PC-3 (cell line): ENCODE data around the gene DCTD. TPM values are rescaled to one million over a fixed set of nuclear protein-coding genes. Genes with fewer than 3 reads are reported as not detected.

Experiments used
- ATAC-seq: fragments of 200-7000 bp; cut with Tn5 transposase; 2 replicates; pipeline ENCODE4 v1.9.1; 2020; ENCODE audit warnings: mild to moderate bottlenecking, moderate library complexity
- BruUV-seq: library from RNA; stranded (reverse); fragments of 400-500 nt; replicated peaks from 2 replicates; lab custom pipeline; 2021; lab: Mats Ljungman, UMichigan
- CTCF ChIA-PET: fragments of 300-600 bp; sonication (Branson Sonifier 250); formaldehyde crosslinking; loops from one replicate; lab custom pipeline; 2022; ENCODE audit warnings: antibody characterized with exemption; lab: Charles Lee
- POLR2A ChIA-PET: fragments of 300-600 bp; sonication (Branson Sonifier 250); formaldehyde crosslinking; loops from one replicate; lab custom pipeline; 2022; ENCODE audit warnings: antibody characterized with exemption; ENCODE audit not compliant: unreplicated experiment; lab: Charles Lee
- DNase-seq: peaks from one replicate; pipeline ENCODE4 v3.0.0-alpha.2; 2015
- H2AFZ ChIP-seq: fragments of 300-600 bp; sonication (generic); 2 replicates; pipeline ENCODE4 v1.6.0; 2016; ENCODE audit warnings: antibody characterized with exemption, low read length
- H3F3A ChIP-seq: fragments of 300-600 bp; sonication (generic); one replicate; pipeline ENCODE4 v1.6.0; 2017; ENCODE audit warnings: antibody characterized with exemption, low read length, control low read depth, mild to moderate bottlenecking; ENCODE audit not compliant: unreplicated experiment
- H3K27ac ChIP-seq: fragments of 300-600 bp; sonication (generic); 2 replicates; pipeline ENCODE4 v1.5.1; 2016; ENCODE audit warnings: mild to moderate bottlenecking, low read length
- H3K27me3 ChIP-seq: fragments of 300-600 bp; sonication (generic); 2 replicates; pipeline ENCODE4 v1.6.1; 2016; ENCODE audit warnings: low read length, mixed read lengths
- H3K36me3 ChIP-seq: fragments of 300-600 bp; sonication (generic); 2 replicates; pipeline ENCODE4 v1.6.1; 2016; ENCODE audit warnings: low read depth, mixed run types, low read length, mixed read lengths
- H3K4me1 ChIP-seq: fragments of 300-600 bp; sonication (generic); 2 replicates; pipeline ENCODE4 v1.5.1; 2016; ENCODE audit warnings: low read length; ENCODE audit not compliant: insufficient read depth
- H3K4me2 ChIP-seq: fragments of 300-600 bp; sonication (generic); 2 replicates; pipeline ENCODE4 v1.6.0; 2016; ENCODE audit warnings: low read length
- H3K4me3 ChIP-seq: fragments of 300-600 bp; sonication (generic); 2 replicates; pipeline ENCODE4 v1.5.1; 2016; ENCODE audit warnings: mild to moderate bottlenecking, low read length, mixed read lengths
- H3K79me2 ChIP-seq: fragments of 300-600 bp; sonication (generic); 2 replicates; pipeline ENCODE4 v1.6.1; 2017; ENCODE audit warnings: low read length, mixed read lengths
- H3K9ac ChIP-seq: fragments of 300-600 bp; sonication (generic); 2 replicates; pipeline ENCODE4 v1.6.0; 2016; ENCODE audit warnings: mild to moderate bottlenecking, low read length
- H3K9me2 ChIP-seq: fragments of 300-600 bp; sonication (generic); replicated peaks from 2 replicates; pipeline ENCODE4 v1.6.1; 2016; ENCODE audit warnings: mixed run types, low read length, mixed read lengths
- H3K9me3 ChIP-seq: fragments of 300-600 bp; sonication (generic); 2 replicates; pipeline ENCODE4 v1.6.1; 2016; ENCODE audit warnings: low read length, mixed read lengths
- H4K20me1 ChIP-seq: fragments of 300-600 bp; sonication (generic); 2 replicates; pipeline ENCODE4 v1.6.1; 2016; ENCODE audit warnings: low read length, mixed read lengths
- EZH2 ChIP-seq: fragments of 300-600 bp; sonication (generic); IDR thresholded peaks from one replicate; pipeline ENCODE4 v1.6.1; 2017; ENCODE audit warnings: antibody characterized with exemption, mild to moderate bottlenecking, low read length; ENCODE audit not compliant: unreplicated experiment
- EZH2phosphoT487 ChIP-seq: fragments of 300-600 bp; sonication (generic); IDR thresholded peaks from 2 replicates; pipeline ENCODE4 v1.6.1; 2018; ENCODE audit warnings: mild to moderate bottlenecking, antibody characterized with exemption, low read length, borderline replicate concordance
- intact Hi-C: fragments of 100-400 bp; cut with micrococcal nuclease; formaldehyde crosslinking; loops from 2 replicates; pipeline ENCODE4 v1.9.0; 2023
- total RNA-seq: library from RNA; depleted of rRNA; stranded (reverse); fragments of >200 nt; gene quantifications from 2 replicates; pipeline ENCODE4 v1.2.3, GENCODE V29; 2014
- TF ChIP-seq, protein P1 (sequence below): fragments of 300-600 bp; sonication (generic); conservative IDR thresholded peaks from 2 replicates; pipeline ENCODE4 v1.5.1; 2017; ENCODE audit warnings: antibody characterized with exemption, low read depth, mild to moderate bottlenecking, low read length

The DCTD gene
- total RNA-seq, 1 experiment from 2014 or later: 58.1 TPM

DNA sequence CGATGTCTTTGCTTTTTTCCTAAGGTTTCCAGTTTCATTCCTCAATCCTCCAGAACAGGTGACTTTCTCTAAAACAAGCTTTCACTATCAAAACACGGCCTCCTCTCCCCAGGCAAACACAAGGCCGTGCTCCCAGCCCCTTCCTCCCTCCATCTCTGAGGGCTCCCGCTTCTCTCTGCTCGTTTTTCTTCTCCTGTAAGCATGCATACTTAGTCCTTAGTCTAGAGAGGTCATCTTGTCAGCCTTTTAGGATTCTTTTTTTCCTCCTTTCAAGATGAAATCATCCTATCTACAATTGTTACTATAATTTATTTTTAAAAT is 18.7 kb downstream of the DCTD start:
- no TSS peak for BruUV-seq
- Histone ChIP-seq H2AFZ (no peak overlapping the region), H3K27ac (no peak overlapping the region), H3K4me3 (no peak overlapping the region), H4K20me1 (no peaks in the 10 kb centered on the region), H3K4me2 (no peak overlapping the region), H3K4me1 (no peaks in the 10 kb centered on the region), H3F3A (no peaks in the 10 kb centered on the region), H3K9ac (no peak overlapping the region), H3K9me3 (no peaks in the 10 kb centered on the region), H3K9me2 (no peaks in the 10 kb centered on the region), H3K79me2 (no peaks in the 10 kb centered on the region), H3K36me3 (peaks cover 2% of the 10 kb centered on the region), H3K27me3 (no peaks in the 10 kb centered on the region)
- DNase-seq (no peak), ATAC-seq (no peak)
- ChIA-PET POLR2A (no interaction called here), CTCF (no interaction called here)
- TF ChIP-seq, protein P1, sequence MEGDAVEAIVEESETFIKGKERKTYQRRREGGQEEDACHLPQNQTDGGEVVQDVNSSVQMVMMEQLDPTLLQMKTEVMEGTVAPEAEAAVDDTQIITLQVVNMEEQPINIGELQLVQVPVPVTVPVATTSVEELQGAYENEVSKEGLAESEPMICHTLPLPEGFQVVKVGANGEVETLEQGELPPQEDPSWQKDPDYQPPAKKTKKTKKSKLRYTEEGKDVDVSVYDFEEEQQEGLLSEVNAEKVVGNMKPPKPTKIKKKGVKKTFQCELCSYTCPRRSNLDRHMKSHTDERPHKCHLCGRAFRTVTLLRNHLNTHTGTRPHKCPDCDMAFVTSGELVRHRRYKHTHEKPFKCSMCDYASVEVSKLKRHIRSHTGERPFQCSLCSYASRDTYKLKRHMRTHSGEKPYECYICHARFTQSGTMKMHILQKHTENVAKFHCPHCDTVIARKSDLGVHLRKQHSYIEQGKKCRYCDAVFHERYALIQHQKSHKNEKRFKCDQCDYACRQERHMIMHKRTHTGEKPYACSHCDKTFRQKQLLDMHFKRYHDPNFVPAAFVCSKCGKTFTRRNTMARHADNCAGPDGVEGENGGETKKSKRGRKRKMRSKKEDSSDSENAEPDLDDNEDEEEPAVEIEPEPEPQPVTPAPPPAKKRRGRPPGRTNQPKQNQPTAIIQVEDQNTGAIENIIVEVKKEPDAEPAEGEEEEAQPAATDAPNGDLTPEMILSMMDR: no peak
- TF ChIP-seq EZH2phosphoT487 (no peak), EZH2 (no peak)
- intact Hi-C loops: no loop called here

DNA sequence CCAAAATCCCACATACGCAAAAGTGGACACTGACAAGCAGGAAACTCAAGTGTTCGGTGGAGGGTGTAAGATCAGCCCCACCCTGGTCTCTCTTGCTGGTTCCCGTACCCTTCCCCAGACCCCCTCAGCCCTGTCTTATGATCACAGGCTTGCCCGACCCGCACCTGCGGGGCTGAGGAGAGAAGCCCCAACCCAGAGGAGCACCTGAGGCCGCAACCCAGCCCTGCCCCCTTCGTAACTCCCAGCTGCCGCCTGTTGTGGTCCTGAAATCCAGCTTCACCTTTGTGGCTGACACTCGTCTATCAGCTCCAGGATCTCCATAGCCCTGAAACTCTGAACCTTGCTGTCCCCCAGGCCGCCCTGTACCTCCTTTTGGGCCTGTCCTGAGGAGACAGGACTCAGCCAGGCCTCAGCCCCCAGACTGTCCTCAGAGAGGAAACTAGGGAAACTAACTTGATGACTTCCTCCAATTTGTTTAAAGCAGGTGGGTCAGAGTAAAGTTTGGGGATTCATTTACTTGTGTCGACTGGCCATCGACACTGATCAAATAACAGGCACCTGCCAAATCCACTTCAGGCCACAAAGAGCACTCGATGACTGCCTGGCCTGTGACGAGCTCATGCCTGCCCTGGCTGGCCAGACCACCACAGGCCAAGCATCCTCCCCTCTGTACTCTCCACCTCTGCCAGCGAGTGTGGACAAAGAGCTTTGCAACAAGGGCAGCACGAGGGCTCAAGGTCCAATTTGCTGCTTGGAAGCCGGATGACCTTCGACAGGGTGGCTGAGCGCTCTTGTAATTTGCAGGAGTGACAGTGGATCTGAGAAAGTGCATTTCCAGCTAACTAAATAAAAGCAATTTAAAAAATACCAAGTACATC is 19.3 kb downstream of the DCTD start:
- Histone ChIP-seq H3K9me2 (no peaks in the 10 kb centered on the region), H4K20me1 (no peaks in the 10 kb centered on the region), H3K9me3 (no peaks in the 10 kb centered on the region), H3K27ac (no peak overlapping the region), H3K27me3 (no peaks in the 10 kb centered on the region), H3F3A (no peaks in the 10 kb centered on the region), H3K4me3 (no peak overlapping the region), H3K9ac (no peak overlapping the region), H3K79me2 (no peaks in the 10 kb centered on the region), H3K4me2 (no peak overlapping the region), H3K36me3 (peaks cover 2% of the 10 kb centered on the region), H3K4me1 (no peaks in the 10 kb centered on the region), H2AFZ (no peak overlapping the region)
- POLR2A ChIA-PET: no interaction called here
- CTCF ChIA-PET: no interaction called here
- BruUV-seq: no TSS peak
- no peak for DNase-seq
- intact Hi-C loops: no loop called here
- TF ChIP-seq EZH2phosphoT487: no peak
- no peak for TF ChIP-seq EZH2
- TF ChIP-seq, protein P1: no peak
- no peak for ATAC-seq

DNA sequence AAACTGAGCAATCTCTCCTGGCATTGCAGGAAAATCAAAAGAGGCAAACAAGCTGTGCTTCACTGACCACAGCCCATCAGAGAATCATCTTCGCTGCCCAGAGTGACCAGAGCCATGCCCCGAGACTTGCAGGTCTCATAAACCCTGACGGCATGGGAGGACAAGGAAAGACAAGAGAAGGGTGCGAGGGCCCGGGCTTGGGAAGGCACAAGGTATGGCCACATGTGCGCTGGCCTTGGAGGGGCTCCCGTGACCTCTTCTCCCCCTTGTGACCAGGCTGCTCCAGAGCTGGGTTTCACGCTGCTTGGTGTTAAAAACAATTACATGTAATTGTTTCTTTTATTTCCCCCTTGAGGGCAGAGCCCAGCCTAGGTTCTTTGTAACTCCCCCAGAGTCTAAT is 20.8 kb downstream of the DCTD start:
- intact Hi-C loops: no loop called here
- H3K79me2 ChIP-seq: no peaks in the 10 kb centered on the region
- no peak overlapping the region for H3K27ac ChIP-seq
- TF ChIP-seq EZH2phosphoT487 (no peak), EZH2 (no peak)
- TF ChIP-seq, protein P1: no peak
- H3K9ac ChIP-seq: no peak overlapping the region
- H3K4me3 ChIP-seq: no peak overlapping the region
- H3K4me2 ChIP-seq: no peak overlapping the region
- BruUV-seq: no TSS peak
- no peaks in the 10 kb centered on the region for H3K4me1 ChIP-seq
- peaks cover 6% of the 10 kb centered on the region for H3K36me3 ChIP-seq
- H3K9me2 ChIP-seq: no peaks in the 10 kb centered on the region
- no peak overlapping the region for H2AFZ ChIP-seq
- POLR2A ChIA-PET: no interaction called here
- no peak for DNase-seq
- no peaks in the 10 kb centered on the region for H3K27me3 ChIP-seq
- no peak for ATAC-seq
- no peaks in the 10 kb centered on the region for H4K20me1 ChIP-seq
- CTCF ChIA-PET: no interaction called here
- H3F3A ChIP-seq: no peaks in the 10 kb centered on the region
- H3K9me3 ChIP-seq: no peaks in the 10 kb centered on the region
